Astrocyte of the cerebellum (primary cell): ENCODE data around the gene OBSCN.
"Not testable (repeated sequence)": the region's sequence is repeated elsewhere in the genome, so short reads cannot be mapped to it uniquely, and the experiment has no call there.

Experiments used
- DNase-seq: peaks from one replicate; pipeline ENCODE4 v3.0.0-alpha.2; 2011; ENCODE audit warnings: low read depth
- H3K4me3 ChIP-seq: 2 replicates; pipeline ENCODE4 v1.5.1; 2011; ENCODE audit warnings: mild to moderate bottlenecking, low read depth, low read length, moderate library complexity
- in situ Hi-C: cut with HindIII; loops from 2 replicates; pipeline ENCODE4 v1.10.0; 2017; ENCODE audit warnings: low sequenced_read_pairs
- TF ChIP-seq, protein P1 (sequence below): IDR thresholded peaks from 2 replicates; pipeline ENCODE4 v1.5.1; 2012; ENCODE audit warnings: low read length, low read depth, moderate library complexity, mild to moderate bottlenecking; ENCODE audit errors: missing control alignments

The OBSCN gene

DNA sequence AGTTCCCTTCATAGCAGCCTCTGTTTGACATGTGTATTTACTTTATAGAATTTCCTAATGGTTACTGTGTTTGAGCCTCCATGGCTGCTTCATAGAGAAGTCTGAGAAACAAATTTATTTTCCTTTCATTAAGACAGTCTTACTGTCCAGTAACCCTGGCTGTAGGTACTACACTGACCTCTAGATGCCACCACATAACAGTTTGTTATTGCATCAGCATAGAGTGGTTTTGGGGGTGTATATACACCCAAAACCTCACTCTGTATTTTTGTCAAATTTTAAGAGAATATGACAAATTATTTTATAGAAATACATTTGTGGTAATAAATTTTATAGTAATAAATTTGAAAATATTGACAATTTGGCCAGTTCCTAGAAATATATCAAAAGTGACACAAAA is 57.3 kb downstream of the OBSCN start:
- in situ Hi-C loops = no loop called here
- TF ChIP-seq, protein P1, sequence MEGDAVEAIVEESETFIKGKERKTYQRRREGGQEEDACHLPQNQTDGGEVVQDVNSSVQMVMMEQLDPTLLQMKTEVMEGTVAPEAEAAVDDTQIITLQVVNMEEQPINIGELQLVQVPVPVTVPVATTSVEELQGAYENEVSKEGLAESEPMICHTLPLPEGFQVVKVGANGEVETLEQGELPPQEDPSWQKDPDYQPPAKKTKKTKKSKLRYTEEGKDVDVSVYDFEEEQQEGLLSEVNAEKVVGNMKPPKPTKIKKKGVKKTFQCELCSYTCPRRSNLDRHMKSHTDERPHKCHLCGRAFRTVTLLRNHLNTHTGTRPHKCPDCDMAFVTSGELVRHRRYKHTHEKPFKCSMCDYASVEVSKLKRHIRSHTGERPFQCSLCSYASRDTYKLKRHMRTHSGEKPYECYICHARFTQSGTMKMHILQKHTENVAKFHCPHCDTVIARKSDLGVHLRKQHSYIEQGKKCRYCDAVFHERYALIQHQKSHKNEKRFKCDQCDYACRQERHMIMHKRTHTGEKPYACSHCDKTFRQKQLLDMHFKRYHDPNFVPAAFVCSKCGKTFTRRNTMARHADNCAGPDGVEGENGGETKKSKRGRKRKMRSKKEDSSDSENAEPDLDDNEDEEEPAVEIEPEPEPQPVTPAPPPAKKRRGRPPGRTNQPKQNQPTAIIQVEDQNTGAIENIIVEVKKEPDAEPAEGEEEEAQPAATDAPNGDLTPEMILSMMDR = peak; percentile 21
- no peak for DNase-seq
- H3K4me3 ChIP-seq = no peak overlapping the region

DNA sequence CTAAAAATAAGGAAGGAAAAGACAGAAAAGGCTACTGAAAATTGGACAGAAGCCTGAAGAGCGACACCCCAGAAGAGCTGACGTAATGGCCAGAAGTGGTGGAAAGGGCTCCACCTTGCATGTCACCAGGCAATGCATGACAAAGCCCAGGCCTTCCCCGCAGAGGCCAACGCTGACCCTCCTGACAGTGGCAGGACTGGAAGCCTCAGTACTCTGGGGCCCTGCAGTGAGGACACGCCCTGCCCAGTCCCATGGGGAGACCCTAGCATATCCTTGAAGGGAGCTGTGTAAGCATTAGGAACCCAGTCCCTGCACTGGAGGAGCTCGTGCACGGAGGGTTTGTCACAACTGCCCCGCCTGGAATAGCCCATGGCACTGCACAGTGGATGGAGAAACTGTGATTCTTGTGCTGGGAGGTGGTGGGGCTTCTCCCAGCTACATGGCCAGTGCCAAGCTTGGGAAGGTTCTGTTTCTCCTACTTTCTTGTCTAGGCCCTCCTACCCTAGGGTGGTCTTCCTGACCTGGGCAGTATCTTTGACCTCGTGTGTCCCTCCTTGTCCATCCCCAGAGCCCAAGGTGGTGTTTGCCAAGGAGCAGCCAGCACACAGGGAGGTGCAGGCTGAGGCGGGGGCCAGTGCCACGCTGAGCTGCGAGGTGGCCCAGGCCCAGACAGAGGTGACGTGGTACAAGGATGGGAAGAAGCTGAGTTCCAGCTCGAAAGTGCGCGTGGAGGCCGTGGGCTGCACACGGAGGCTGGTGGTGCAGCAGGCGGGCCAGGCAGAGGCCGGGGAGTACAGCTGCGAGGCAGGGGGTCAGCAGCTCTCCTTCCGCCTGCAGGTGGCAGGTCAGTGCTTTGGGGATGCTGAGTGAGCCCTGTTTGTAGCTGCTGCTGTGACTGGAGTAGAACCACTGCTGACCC is 60.4 kb downstream of the OBSCN start:
- in situ Hi-C loops = no loop called here
- DNase-seq = no peak
- H3K4me3 ChIP-seq = no peak overlapping the region
- TF ChIP-seq, protein P1 = no peak

DNA sequence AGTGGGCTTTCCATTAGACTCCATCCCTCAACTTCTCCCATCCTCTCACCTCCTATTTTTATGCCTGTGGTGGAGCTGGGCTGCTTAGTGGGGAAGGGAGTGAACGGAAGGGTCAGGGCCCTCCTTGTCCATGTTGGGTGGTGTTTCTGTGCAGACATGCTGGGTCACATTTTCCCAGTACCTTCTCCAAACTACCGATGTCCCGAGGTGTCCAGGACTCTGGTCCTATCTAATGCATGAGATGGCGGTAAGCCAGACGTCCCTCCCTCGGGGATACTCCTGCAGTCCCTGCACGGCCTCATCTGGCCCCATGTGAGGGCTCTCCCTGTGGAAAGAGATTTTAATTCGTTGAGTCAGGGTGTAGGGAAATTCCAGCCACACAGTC is 61.0 kb downstream of the OBSCN start:
- H3K4me3 ChIP-seq = no peak overlapping the region
- TF ChIP-seq, protein P1 = no peak
- DNase-seq = no peak
- in situ Hi-C loops = no loop called here

DNA sequence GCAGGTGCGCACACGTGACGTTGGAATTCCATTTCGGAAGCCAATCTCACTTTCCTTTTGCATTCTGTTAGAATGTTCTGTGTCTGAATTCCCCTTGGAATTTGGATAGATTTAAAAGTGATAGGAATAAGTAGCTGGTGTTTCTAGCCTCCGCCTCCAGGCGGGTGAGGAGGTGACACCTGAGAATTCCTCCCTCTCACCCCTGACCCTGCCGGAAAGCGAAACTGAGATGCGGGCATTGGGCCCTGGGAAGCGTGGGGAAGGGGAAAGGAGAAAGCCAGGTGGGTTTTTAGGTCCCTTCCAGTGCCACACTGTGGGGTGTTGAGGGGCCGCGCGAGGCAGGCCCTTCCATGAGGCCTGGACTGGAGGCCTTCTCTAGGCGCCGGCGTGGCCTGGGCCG is 61.6 kb downstream of the OBSCN start:
- in situ Hi-C loops, DNase-seq, H3K4me3 ChIP-seq: not testable (repeated sequence)

DNA sequence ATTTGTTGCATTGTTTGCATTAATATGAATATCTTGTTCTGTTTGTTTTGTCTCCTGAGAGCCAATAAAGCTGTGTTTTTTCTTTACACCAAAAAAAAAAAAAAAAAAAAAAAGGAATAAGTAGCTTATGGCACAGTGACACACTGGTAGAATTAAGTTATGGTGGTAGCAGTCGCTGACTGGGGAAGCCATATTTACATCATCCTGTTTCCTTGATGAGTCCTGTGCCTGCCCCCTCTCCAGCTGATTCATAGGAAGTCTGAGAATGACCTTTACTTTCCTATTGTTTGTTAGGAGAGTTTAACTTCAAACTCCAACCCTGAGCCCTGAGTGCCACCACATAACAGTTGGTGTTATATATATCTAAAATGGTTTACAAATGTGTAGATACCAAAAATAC is 62.2 kb downstream of the OBSCN start:
- DNase-seq = no peak
- no peak overlapping the region for H3K4me3 ChIP-seq
- in situ Hi-C loops = no loop called here

DNA sequence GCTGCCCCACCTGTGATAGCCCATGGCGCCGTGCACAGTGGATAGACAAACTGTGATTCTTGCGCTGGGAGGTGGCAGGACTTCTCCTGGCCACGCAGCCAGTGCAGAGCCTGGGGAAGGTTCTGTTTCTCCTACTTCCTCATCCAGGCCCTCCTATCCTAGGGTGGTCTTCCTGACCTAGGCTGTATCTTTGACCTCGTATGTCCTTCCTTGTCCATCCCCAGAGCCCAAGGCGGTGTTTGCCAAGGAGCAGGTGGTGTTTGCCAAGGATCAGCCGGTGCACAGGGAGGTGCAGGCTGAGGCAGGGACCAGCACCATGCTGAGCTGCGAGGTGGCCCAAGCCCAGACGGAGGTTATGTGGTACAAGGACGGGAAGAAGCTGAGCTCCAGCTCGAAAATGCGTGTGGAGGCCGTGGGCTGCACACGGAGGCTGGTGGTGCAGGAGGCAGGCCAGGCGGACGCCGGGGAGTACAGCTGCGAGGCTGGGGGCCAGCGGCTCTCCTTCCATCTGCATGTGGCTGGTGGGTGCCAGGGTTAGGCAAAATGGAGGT is 63.9 kb downstream of the OBSCN start:
- TF ChIP-seq, protein P1 = no peak
- in situ Hi-C loops = no loop called here
- H3K4me3 ChIP-seq = no peak overlapping the region
- no peak for DNase-seq

More for the DNA sequence above, 62.2 kb downstream of the OBSCN start:
- TF ChIP-seq, protein P1 = no peak

DNA sequence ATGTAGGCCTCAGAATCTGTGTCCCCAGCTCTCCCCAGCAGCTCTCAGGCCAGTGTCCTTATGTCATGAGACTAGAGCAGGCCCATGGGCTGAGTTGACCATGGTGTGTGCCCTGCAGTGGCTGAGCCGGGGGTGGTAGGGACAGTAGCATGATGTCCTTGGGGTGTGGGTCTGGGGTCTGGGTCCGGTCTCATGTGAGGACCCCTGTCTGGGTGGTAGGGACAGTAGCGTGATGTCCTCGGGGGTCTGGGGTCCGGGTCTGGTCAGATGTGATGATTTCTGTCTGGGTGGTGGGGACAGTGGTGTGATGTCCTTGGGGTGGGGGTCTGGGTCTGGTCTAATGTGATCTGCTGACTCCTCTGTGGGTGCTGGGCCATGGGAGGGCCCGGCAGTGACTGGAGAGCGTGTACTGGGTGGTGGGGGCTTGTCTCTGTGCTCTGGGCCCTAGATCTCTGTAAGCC is 64.5 kb downstream of the OBSCN start:
- no peak overlapping the region for H3K4me3 ChIP-seq
- no peak for DNase-seq
- in situ Hi-C loops = no loop called here
- TF ChIP-seq, protein P1 = no peak
